ENCODE results near the gene LSS.

DNA sequence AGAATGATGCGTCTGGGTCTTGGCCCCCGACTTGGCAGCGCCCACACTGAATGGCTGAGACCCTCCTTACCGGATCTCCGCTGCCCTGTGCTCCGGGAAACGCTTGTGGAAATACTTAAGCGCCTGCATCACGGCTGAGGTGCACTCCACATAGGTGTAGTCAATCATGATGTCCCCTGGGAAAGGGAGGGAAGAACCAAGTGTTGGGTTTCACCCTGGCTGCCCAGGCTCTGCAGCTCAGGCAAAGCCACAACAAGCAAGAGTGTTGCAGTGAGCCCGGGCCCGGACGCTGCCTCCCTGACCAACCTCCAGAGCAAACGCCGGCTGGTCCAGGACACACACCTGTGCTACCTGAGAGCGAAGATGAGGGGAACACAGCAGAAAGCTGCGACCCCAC lies 22.8 kb downstream of the LSS start:
- TF ChIP-seq, protein P1, sequence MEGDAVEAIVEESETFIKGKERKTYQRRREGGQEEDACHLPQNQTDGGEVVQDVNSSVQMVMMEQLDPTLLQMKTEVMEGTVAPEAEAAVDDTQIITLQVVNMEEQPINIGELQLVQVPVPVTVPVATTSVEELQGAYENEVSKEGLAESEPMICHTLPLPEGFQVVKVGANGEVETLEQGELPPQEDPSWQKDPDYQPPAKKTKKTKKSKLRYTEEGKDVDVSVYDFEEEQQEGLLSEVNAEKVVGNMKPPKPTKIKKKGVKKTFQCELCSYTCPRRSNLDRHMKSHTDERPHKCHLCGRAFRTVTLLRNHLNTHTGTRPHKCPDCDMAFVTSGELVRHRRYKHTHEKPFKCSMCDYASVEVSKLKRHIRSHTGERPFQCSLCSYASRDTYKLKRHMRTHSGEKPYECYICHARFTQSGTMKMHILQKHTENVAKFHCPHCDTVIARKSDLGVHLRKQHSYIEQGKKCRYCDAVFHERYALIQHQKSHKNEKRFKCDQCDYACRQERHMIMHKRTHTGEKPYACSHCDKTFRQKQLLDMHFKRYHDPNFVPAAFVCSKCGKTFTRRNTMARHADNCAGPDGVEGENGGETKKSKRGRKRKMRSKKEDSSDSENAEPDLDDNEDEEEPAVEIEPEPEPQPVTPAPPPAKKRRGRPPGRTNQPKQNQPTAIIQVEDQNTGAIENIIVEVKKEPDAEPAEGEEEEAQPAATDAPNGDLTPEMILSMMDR (IDR thresholded peaks at IDR 0.05) = no peak
- no peak for TF ChIP-seq POLR2A (IDR thresholded peaks at IDR 0.05)

Data from Peyer's patch (tissue), 4 donors.